ENCODE measurements around the gene SZRD1. TPM values are rescaled to one million over a fixed set of nuclear protein-coding genes. Genes with fewer than 3 reads are reported as not detected.

Gene SZRD1
- total and polyA plus RNA-seq, 2 of the 8 experiments (the other 6 are each of a cell fraction or from before 2014, with no cell fraction given): 97.8 to 108 TPM

DNA sequence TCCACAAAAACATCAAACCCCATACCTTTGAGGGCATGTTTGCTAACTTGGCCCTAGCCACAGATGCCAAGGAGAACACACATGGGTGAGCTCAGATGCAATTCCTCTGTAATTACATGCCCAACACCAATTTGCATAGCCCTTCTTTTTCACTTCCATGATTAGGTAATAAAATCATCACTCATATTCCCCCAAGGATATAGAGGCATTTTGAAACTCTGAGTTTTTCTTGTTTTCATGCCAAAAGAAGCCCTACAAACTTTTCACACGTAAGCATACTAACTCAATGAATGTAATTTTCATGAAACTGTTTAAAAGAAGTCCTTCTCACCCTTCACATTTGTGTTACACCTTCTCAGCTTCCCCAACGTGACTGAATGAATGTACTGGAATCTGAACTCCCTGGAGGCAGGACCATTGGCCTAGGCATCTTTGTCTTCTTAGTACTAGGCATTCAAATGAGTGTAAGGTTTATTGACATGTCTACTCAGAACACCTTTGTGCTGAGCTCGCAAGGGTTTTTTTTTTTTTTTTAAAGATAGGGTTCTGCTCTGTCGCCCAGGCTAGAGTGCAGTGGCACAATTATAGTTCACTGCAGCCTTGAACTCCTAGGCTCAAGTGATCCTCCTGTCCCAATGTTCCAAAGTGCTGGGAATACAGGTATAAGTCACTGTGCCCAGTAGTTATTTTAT is 45.7 kb upstream of the SZRD1 start:
- Histone ChIP-seq H3K36me3 (ENCODE audit: control insufficient read depth in 2 of 4, insufficient read depth in 4 of 4, low read length in 3 of 4) (no peaks in the 10 kb centered on the region), H3K4me3 (ENCODE audit: extremely low read depth in 1 of 4, insufficient read depth in 2 of 4, low read depth in 3 of 4, low read length in 4 of 4) (no peak overlapping the region), H4K8ac (ENCODE audit: extremely low read depth, insufficient read depth, low read length) (no peak overlapping the region), H3K4me1 (replicated peaks in 1 of 4; ENCODE audit: control insufficient read depth in 3 of 4, insufficient read depth in 4 of 4, low read length in 3 of 4) (no peaks in the 10 kb centered on the region), H3K56ac (replicated peaks; ENCODE audit: insufficient read length, low read depth, low read length) (no peak overlapping the region), H2BK20ac (ENCODE audit: low read length) (no peak overlapping the region), H3K14ac (ENCODE audit: insufficient read length) (no peak overlapping the region), H2BK12ac (ENCODE audit: low read depth, low read length) (no peak overlapping the region), H3K27ac (ENCODE audit: low read depth, low read length) (no peak overlapping the region), H3K4ac (replicated peaks; ENCODE audit: insufficient read length, low read depth, low read length) (no peak overlapping the region), H4K91ac (replicated peaks; ENCODE audit: insufficient read length, low read length) (no peak overlapping the region), H3K79me2 (ENCODE audit: control insufficient read depth in 1 of 2, insufficient read depth in 2 of 2, low read length in 2 of 2) (peaks cover 0 to 37% of the 10 kb centered on the region in 2 experiments; a peak in 3 of 4 replicates), H2AK5ac (ENCODE audit: low read depth, low read length) (no peak overlapping the region), H2AFZ (ENCODE audit: low read length) (no peak overlapping the region), H2BK120ac (replicated peaks; ENCODE audit: low read depth, low read length) (no peak overlapping the region), H3K4me2 (ENCODE audit: insufficient read depth in 1 of 2, low read depth in 2 of 2, low read length in 2 of 2) (no peak overlapping the region), H3K9me3 (ENCODE audit: insufficient read depth in 2 of 2, low read depth in 1 of 2, low read length in 1 of 2) (no peaks in the 10 kb centered on the region), H3K18ac (ENCODE audit: extremely low read depth, low read length) (no peak overlapping the region), H4K20me1 (replicated peaks in 1 of 2; ENCODE audit: control insufficient read depth in 1 of 2, insufficient read depth in 2 of 2, low read length in 2 of 2) (peaks cover 0 to 2% of the 10 kb centered on the region in 2 experiments), H3K27me3 (replicated peaks in 1 of 4; ENCODE audit: control insufficient read depth in 3 of 4, extremely low read depth in 1 of 4, insufficient read depth in 3 of 4, low read length in 3 of 4) (no peaks in the 10 kb centered on the region), H4K5ac (ENCODE audit: insufficient read length, low read depth, low read length) (no peak overlapping the region), H3K9ac (replicated peaks in 1 of 4; ENCODE audit: extremely low read depth in 1 of 4, low read depth in 3 of 4, low read length in 3 of 4) (no peak overlapping the region), H2BK5ac (ENCODE audit: low read depth, low read length) (no peak overlapping the region), H2BK15ac (ENCODE audit: low read length) (no peak overlapping the region), H3K23ac (ENCODE audit: insufficient read length) (no peak overlapping the region), H3K23me2 (ENCODE audit: low read depth, low read length) (no peaks in the 10 kb centered on the region; the same call in 1 of the 2 replicates), H3K79me1 (ENCODE audit: low read depth, low read length) (peaks cover 4% of the 10 kb centered on the region; the same call in 1 of the 2 replicates)
- 84% methylated on average over 4 of the region's 4 CpGs; no CpG with 5 or more reads in 1 of the 2 experiments for WGBS, 2 experiments (ENCODE audit: extremely low coverage in 1 of 2, insufficient coverage in 1 of 2, insufficient read length in 1 of 2, insufficient replicate concordance in 2 of 2, low coverage in 1 of 2, low lambda C conversion rate in 2 of 2, missing lambda C conversion rate in 1 of 2)
- POLR2A ChIA-PET (ENCODE audit: partially characterized antibody): interaction anchor here (0.6 kb wide), 2 partner anchors 35 to 50 kb away, joined by 3 to 5 read pairs; no protein-coding TSS in a partner anchor
- CTCF ChIA-PET (ENCODE audit: partially characterized antibody): interaction anchor here (1.0 kb wide), 1 partner anchor 42 kb away, joined by 3 read pairs; no protein-coding TSS in a partner anchor
- DNase-seq (ENCODE audit: low read depth in 1 of 2, low spot score in 2 of 2) (no peak), FAIRE-seq (no peak)
- TF ChIP-seq RFX5 (IDR thresholded peaks at IDR 0.05; ENCODE audit: borderline replicate concordance, low read depth, low read length): no peak
- no peak for TF ChIP-seq SRF (IDR thresholded peaks at IDR 0.05; ENCODE audit: low read depth, low read length)
- no peak for TF ChIP-seq TAF1 (IDR thresholded peaks at IDR 0.05; ENCODE audit: low read depth, low read length)
- TF ChIP-seq EP300 (IDR thresholded peaks at IDR 0.05; ENCODE audit: borderline replicate concordance in 1 of 2, low read depth in 2 of 2, low read length in 2 of 2): no peak
- TF ChIP-seq BCL11A (IDR thresholded peaks at IDR 0.05; ENCODE audit: low read depth in 2 of 2, low read length in 2 of 2): no peak
- no peak for TF ChIP-seq SIX5 (IDR thresholded peaks at IDR 0.05; ENCODE audit: low read depth, low read length)
- no peak for TF ChIP-seq JUND (IDR thresholded peaks at IDR 0.05; ENCODE audit: low read length)
- TF ChIP-seq NANOG (IDR thresholded peaks at IDR 0.05; ENCODE audit: insufficient read depth, low read depth, low read length, poor library complexity, severe bottlenecking): no peak
- no peak for TF ChIP-seq POLR2AphosphoS5 (IDR thresholded peaks at IDR 0.05; ENCODE audit: low read depth, low read length)
- TF ChIP-seq RAD21 (IDR thresholded peaks at IDR 0.05 in 1 of 2, conservative IDR thresholded peaks at IDR 0.05 in 1 of 2; ENCODE audit: low read depth in 2 of 2, low read length in 2 of 2): no peak
- TF ChIP-seq KDM1A (IDR thresholded peaks at IDR 0.05; ENCODE audit: borderline replicate concordance, low read length): no peak
- no peak for TF ChIP-seq SP4 (IDR thresholded peaks at IDR 0.05; ENCODE audit: low read length)
- no peak for TF ChIP-seq KDM4A (IDR thresholded peaks at IDR 0.05; ENCODE audit: low read depth, low read length, severe bottlenecking)

Data from H1 (cell line).